Measurements from ENCODE around the gene VSTM4.

DNA sequence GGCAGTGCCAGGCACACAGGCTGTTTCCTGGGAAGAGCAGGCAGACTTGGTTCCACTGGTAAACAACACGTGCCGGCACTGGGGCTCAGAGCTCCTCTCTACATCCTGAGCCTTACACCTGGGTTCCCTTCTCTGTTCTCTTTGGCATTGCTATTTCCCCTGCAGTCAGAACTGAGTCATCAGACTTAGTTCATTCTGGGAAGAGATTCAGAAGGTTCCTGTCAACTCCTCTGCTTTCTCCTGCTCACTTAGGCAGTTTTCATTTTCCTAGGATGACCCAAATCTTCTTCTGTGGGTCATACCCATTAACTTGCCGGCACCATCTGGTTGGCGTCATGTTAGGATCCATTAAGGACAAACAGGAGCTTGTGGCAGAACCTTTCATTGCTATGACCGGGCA lies 142.3 kb downstream of the VSTM4 start:
- TF ChIP-seq, protein P1, sequence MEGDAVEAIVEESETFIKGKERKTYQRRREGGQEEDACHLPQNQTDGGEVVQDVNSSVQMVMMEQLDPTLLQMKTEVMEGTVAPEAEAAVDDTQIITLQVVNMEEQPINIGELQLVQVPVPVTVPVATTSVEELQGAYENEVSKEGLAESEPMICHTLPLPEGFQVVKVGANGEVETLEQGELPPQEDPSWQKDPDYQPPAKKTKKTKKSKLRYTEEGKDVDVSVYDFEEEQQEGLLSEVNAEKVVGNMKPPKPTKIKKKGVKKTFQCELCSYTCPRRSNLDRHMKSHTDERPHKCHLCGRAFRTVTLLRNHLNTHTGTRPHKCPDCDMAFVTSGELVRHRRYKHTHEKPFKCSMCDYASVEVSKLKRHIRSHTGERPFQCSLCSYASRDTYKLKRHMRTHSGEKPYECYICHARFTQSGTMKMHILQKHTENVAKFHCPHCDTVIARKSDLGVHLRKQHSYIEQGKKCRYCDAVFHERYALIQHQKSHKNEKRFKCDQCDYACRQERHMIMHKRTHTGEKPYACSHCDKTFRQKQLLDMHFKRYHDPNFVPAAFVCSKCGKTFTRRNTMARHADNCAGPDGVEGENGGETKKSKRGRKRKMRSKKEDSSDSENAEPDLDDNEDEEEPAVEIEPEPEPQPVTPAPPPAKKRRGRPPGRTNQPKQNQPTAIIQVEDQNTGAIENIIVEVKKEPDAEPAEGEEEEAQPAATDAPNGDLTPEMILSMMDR (IDR thresholded peaks at IDR 0.05; ENCODE audit: low read depth, low read length, poor library complexity, severe bottlenecking): no peak
- TF ChIP-seq EZH2phosphoT487 (IDR thresholded peaks at IDR 0.05; ENCODE audit: borderline replicate concordance, low read length): no peak

All from DOHH2 (cell line).